CD8-positive, alpha-beta memory T cell (primary cell): Measurements from ENCODE around the gene NANOS2. TPM values are rescaled to one million over a fixed set of nuclear protein-coding genes. Genes with fewer than 3 reads are reported as not detected.

ENCODE experiments used
- polyA plus RNA-seq: library from polyadenylated mRNA; unstranded; fragments of 300-500 nt; fragmentation: Illumina TruSeq; gene quantifications from one replicate; pipeline ENCODE4 v1.2.3, GENCODE V29; 2021
- total RNA-seq, 2 experiments: library from RNA; stranded (reverse); gene quantifications; one replicate each; pipeline ENCODE4 v1.2.3, GENCODE V29; 2021

Gene NANOS2
- total and polyA plus RNA-seq, 3 experiments from 2014 or later = not detected

Other genes with a start within 250 kb of the NANOS2 start
- gene GIPR, start 246.6 kb downstream of the NANOS2 start, total RNA-seq = 1 to 10 TPM; 1.7 to 1.9 TPM
- 0.21 TPM for gene GIPR, start 246.6 kb downstream of the NANOS2 start, polyA plus RNA-seq
- 100 to 1,000 TPM; 738 to 747 TPM for gene SNRPD2, start 222.8 kb downstream of the NANOS2 start, total RNA-seq
- gene SNRPD2, start 222.8 kb downstream of the NANOS2 start, polyA plus RNA-seq = 1,016 TPM
- gene QPCTL, start 222.1 kb downstream of the NANOS2 start, total RNA-seq = 10 to 100 TPM; 11.3 to 11.5 TPM
- 2.0 TPM for gene QPCTL, start 222.1 kb downstream of the NANOS2 start, polyA plus RNA-seq
- gene FBXO46, start 183.9 kb downstream of the NANOS2 start, total RNA-seq = 10 to 100 TPM; 25.2 to 30.4 TPM
- gene FBXO46, start 183.9 kb downstream of the NANOS2 start, polyA plus RNA-seq = 21.1 TPM
- gene MEIOSIN, start 181.3 kb downstream of the NANOS2 start, total RNA-seq = not detected
- not detected for gene MEIOSIN, start 181.3 kb downstream of the NANOS2 start, polyA plus RNA-seq
- 1 to 10 TPM; 2.5 to 2.6 TPM for gene SIX5, start 145.5 kb downstream of the NANOS2 start, total RNA-seq
- 0.23 TPM for gene SIX5, start 145.5 kb downstream of the NANOS2 start, polyA plus RNA-seq
- gene DMPK, start 132.3 kb downstream of the NANOS2 start, total RNA-seq = 10 to 100 TPM; 27.1 to 28.2 TPM
- gene DMPK, start 132.3 kb downstream of the NANOS2 start, polyA plus RNA-seq = 1.6 TPM
- 10 to 100 TPM; 57.6 to 62.9 TPM for gene DMWD, start 121.9 kb downstream of the NANOS2 start, total RNA-seq
- gene DMWD, start 121.9 kb downstream of the NANOS2 start, polyA plus RNA-seq = 25.6 TPM
- under 1 TPM; 0.16 to 0.22 TPM for gene RSPH6A, start 99.5 kb downstream of the NANOS2 start, total RNA-seq
- gene RSPH6A, start 99.5 kb downstream of the NANOS2 start, polyA plus RNA-seq = not detected
- 100 to 1,000 TPM; 116 to 119 TPM for gene SYMPK, start 51.6 kb downstream of the NANOS2 start, total RNA-seq
- gene SYMPK, start 51.6 kb downstream of the NANOS2 start, polyA plus RNA-seq = 17.5 TPM
- under 1 TPM; 0.59 to 0.62 TPM for gene FOXA3, start 50.5 kb downstream of the NANOS2 start, total RNA-seq
- not detected for gene FOXA3, start 50.5 kb downstream of the NANOS2 start, polyA plus RNA-seq
- gene IRF2BP1, start 28.6 kb downstream of the NANOS2 start, total RNA-seq = 10 to 100 TPM; 17.9 to 18.6 TPM
- 8.5 TPM for gene IRF2BP1, start 28.6 kb downstream of the NANOS2 start, polyA plus RNA-seq
- gene MYPOP, start 12.2 kb downstream of the NANOS2 start, total RNA-seq = 1 to 10 TPM; 4.9 to 5.8 TPM
- gene MYPOP, start 12.2 kb downstream of the NANOS2 start, polyA plus RNA-seq = 0.46 TPM
- not detected for gene NOVA2, start 59.1 kb upstream of the NANOS2 start, total RNA-seq
- gene NOVA2, start 59.1 kb upstream of the NANOS2 start, polyA plus RNA-seq = not detected
- 10 to 100 TPM; 20.0 to 23.3 TPM for gene CCDC61, start 80.7 kb upstream of the NANOS2 start, total RNA-seq
- gene CCDC61, start 80.7 kb upstream of the NANOS2 start, polyA plus RNA-seq = 13.8 TPM
- not detected for gene PGLYRP1, start 108.3 kb upstream of the NANOS2 start, total RNA-seq
- gene PGLYRP1, start 108.3 kb upstream of the NANOS2 start, polyA plus RNA-seq = not detected
- not detected for gene IGFL4, start 126.2 kb upstream of the NANOS2 start, total RNA-seq
- not detected for gene IGFL4, start 126.2 kb upstream of the NANOS2 start, polyA plus RNA-seq
- gene IGFL3, start 209.9 kb upstream of the NANOS2 start, total RNA-seq = not detected
- not detected for gene IGFL3, start 209.9 kb upstream of the NANOS2 start, polyA plus RNA-seq
- gene IGFL2, start 233.5 kb upstream of the NANOS2 start, total RNA-seq = not detected
- gene IGFL2, start 233.5 kb upstream of the NANOS2 start, polyA plus RNA-seq = not detected